SK-N-SH treated with all-trans-retinoic acid at 6 μM for 48 hours (cell line): ENCODE data around the gene DNAI7.
A peak's percentile ranks its signal among the peaks of the same experiment; 100 is the strongest.

Experiments
- ATAC-seq: fragments of 200-7000 bp; cut with Tn5 transposase; 3 replicates; pipeline ENCODE4 v1.9.1; 2020; ENCODE audit warnings: mild to moderate bottlenecking, moderate library complexity
- ARNTL ChIP-seq: fragments of 450-650 bp; formaldehyde crosslinking; IDR thresholded peaks from 2 replicates; pipeline ENCODE4 v1.5.0; 2020; ENCODE audit warnings: low read depth, mild to moderate bottlenecking, moderate library complexity, borderline replicate concordance
- CSDC2 ChIP-seq: fragments of 250-450 bp; sonication (Bioruptor Pico); IDR thresholded peaks from 2 replicates; pipeline ENCODE4 v1.5.0; 2020; ENCODE audit warnings: mild to moderate bottlenecking, moderate library complexity
- ESRRG ChIP-seq: fragments of 250-450 bp; sonication (Bioruptor Pico); IDR thresholded peaks from 2 replicates; pipeline ENCODE4 v1.6.1; 2021; ENCODE audit warnings: mild to moderate bottlenecking
- GLIS3 ChIP-seq: fragments of 250-450 bp; sonication (Bioruptor Pico); IDR thresholded peaks from 2 replicates; pipeline ENCODE4 v1.5.0; 2020; ENCODE audit warnings: mild to moderate bottlenecking, moderate library complexity
- ISL1 ChIP-seq: fragments of 250-450 bp; sonication (Bioruptor Pico); IDR thresholded peaks from 2 replicates; pipeline ENCODE4 v2.1.2; 2022; ENCODE audit warnings: mild to moderate bottlenecking, moderate library complexity
- OSR1 ChIP-seq: fragments of 250-450 bp; sonication (Bioruptor Pico); IDR thresholded peaks from 2 replicates; pipeline ENCODE4 v1.8.0; 2022; ENCODE audit warnings: moderate library complexity, mild to moderate bottlenecking, inconsistent platforms
- PPARA ChIP-seq: fragments of 250-450 bp; sonication (Bioruptor Pico); IDR thresholded peaks from 2 replicates; pipeline ENCODE4 v1.5.0; 2020; ENCODE audit warnings: mild to moderate bottlenecking, borderline replicate concordance
- RARB ChIP-seq: fragments of 250-450 bp; sonication (Bioruptor Pico); IDR thresholded peaks from 2 replicates; pipeline ENCODE4 v1.8.0; 2021; ENCODE audit warnings: mild to moderate bottlenecking, moderate library complexity
- SNAI2 ChIP-seq: fragments of 250-450 bp; sonication (Bioruptor Pico); IDR thresholded peaks from 2 replicates; pipeline ENCODE4 v1.5.0; 2020; ENCODE audit warnings: mild to moderate bottlenecking, moderate library complexity
- TCF4 ChIP-seq: fragments of 250-450 bp; sonication (Bioruptor Pico); IDR thresholded peaks from 2 replicates; pipeline ENCODE4 v1.8.0; 2021; ENCODE audit warnings: mild to moderate bottlenecking, moderate library complexity, borderline replicate concordance
- TOX ChIP-seq: fragments of 250-450 bp; sonication (Bioruptor Pico); IDR thresholded peaks from 2 replicates; pipeline ENCODE4 v1.8.0; 2021; ENCODE audit warnings: mild to moderate bottlenecking, moderate library complexity, borderline replicate concordance
- ZC3H10 ChIP-seq: fragments of 250-450 bp; sonication (Bioruptor Pico); IDR thresholded peaks from 2 replicates; pipeline ENCODE4 v1.5.1; 2021; ENCODE audit warnings: mild to moderate bottlenecking, moderate library complexity
- ZFP3 ChIP-seq: fragments of 250-450 bp; sonication (Bioruptor Pico); IDR thresholded peaks from 2 replicates; pipeline ENCODE4 v1.5.0; 2020; ENCODE audit warnings: mild to moderate bottlenecking, moderate library complexity
- ZFP30 ChIP-seq: fragments of 450-650 bp; formaldehyde crosslinking; IDR thresholded peaks from 2 replicates; pipeline ENCODE4 v1.5.0; 2022; ENCODE audit warnings: mild to moderate bottlenecking, moderate library complexity
- ZNF70 ChIP-seq: fragments of 450-650 bp; formaldehyde crosslinking; IDR thresholded peaks from 2 replicates; pipeline ENCODE4 v1.5.0; 2020; ENCODE audit warnings: mild to moderate bottlenecking, moderate library complexity
- ZNF8 ChIP-seq: fragments of 450-650 bp; formaldehyde crosslinking; IDR thresholded peaks from 2 replicates; pipeline ENCODE4 v1.5.0; 2020; ENCODE audit warnings: mild to moderate bottlenecking, moderate library complexity
- TF ChIP-seq, protein P1 (sequence below): fragments of 250-450 bp; sonication (Bioruptor Pico); IDR thresholded peaks from 2 replicates; pipeline ENCODE4 v1.5.1; 2021; ENCODE audit warnings: mild to moderate bottlenecking, moderate library complexity
- TF ChIP-seq, protein P2 (sequence below): fragments of 250-450 bp; sonication (Bioruptor Pico); IDR thresholded peaks from 2 replicates; pipeline ENCODE4 v1.5.0; 2020; ENCODE audit warnings: mild to moderate bottlenecking, moderate library complexity
- TF ChIP-seq, protein P3 (sequence below): fragments of 250-450 bp; sonication (Bioruptor Pico); IDR thresholded peaks from 2 replicates; pipeline ENCODE4 v1.8.0; 2021; ENCODE audit warnings: low read depth, mild to moderate bottlenecking, moderate library complexity, borderline replicate concordance
- TF ChIP-seq, protein P4 (sequence below): fragments of 250-450 bp; sonication (Bioruptor Pico); IDR thresholded peaks from 2 replicates; pipeline ENCODE4 v1.8.0; 2020; ENCODE audit warnings: mild to moderate bottlenecking, moderate library complexity, borderline replicate concordance

The DNAI7 gene

DNA sequence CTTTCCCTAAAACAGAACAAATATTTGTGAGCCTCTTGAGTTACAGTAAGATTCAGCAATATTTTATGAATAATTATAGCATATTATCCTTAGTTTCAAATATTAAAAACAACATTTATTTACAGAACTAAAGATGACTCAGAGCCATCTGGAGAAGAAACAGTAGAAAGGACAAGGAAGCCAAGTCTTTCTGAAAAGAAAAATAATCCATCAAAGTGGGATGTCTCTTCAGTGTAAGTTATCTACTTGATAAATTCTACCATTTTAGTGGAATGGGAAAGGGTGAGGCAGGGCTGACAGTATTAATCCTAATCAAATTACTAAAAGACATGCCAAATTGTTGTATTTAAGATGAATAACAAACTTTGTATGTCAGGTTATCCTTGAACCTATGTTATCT is 88.1 kb downstream of the DNAI7 start (continued):
- TF ChIP-seq ISL1 (CRISPR knock-in tag): 0 out of 2 replicates have a peak, but pooled peaks have one; percentile 22
- TF ChIP-seq ZFP30: no peak
- TF ChIP-seq ZC3H10 (CRISPR knock-in tag): no peak
- TF ChIP-seq, protein P1, sequence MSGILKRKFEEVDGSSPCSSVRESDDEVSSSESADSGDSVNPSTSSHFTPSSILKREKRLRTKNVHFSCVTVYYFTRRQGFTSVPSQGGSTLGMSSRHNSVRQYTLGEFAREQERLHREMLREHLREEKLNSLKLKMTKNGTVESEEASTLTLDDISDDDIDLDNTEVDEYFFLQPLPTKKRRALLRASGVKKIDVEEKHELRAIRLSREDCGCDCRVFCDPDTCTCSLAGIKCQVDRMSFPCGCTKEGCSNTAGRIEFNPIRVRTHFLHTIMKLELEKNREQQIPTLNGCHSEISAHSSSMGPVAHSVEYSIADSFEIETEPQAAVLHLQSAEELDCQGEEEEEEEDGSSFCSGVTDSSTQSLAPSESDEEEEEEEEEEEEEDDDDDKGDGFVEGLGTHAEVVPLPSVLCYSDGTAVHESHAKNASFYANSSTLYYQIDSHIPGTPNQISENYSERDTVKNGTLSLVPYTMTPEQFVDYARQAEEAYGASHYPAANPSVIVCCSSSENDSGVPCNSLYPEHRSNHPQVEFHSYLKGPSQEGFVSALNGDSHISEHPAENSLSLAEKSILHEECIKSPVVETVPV (CRISPR knock-in tag): no peak
- TF ChIP-seq TCF4 (CRISPR knock-in tag): no peak
- TF ChIP-seq ARNTL: no peak
- TF ChIP-seq ZNF70 (CRISPR knock-in tag): no peak
- TF ChIP-seq SNAI2 (CRISPR knock-in tag): no peak
- no peak for TF ChIP-seq ZFP3

DNA sequence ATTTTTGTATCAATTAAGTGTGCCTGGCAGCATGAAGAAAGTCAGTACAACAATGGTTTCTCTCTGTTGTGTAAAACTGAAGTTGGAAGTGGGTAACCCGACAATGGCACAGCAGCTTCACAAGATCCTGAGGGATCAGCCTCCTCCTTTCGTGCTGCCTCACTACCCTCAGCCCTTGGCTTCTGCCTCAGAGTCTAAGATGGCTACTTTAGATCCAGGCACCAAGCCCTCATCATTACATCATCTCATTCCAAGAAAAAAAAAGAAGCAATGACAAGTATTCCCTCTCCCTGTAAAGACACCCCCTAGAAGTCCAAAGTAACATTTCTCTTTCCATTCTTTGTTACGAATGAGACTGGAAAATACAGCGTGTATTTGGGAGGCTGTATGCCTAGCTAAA is 92.6 kb downstream of the DNAI7 start:
- no peak for ATAC-seq
- TF ChIP-seq RARB (CRISPR knock-in tag) (no peak), ESRRG (no peak), ZNF70 (CRISPR knock-in tag) (no peak), ZFP3 (no peak), ISL1 (CRISPR knock-in tag) (no peak), ZNF8 (CRISPR knock-in tag) (no peak), PPARA (no peak), TCF4 (CRISPR knock-in tag) (no peak), CSDC2 (CRISPR knock-in tag) (no peak), TOX (CRISPR knock-in tag) (no peak), OSR1 (CRISPR knock-in tag) (no peak), SNAI2 (CRISPR knock-in tag) (no peak), ZFP30 (no peak), ZC3H10 (CRISPR knock-in tag) (no peak), GLIS3 (CRISPR knock-in tag) (no peak)
- TF ChIP-seq, protein P2, sequence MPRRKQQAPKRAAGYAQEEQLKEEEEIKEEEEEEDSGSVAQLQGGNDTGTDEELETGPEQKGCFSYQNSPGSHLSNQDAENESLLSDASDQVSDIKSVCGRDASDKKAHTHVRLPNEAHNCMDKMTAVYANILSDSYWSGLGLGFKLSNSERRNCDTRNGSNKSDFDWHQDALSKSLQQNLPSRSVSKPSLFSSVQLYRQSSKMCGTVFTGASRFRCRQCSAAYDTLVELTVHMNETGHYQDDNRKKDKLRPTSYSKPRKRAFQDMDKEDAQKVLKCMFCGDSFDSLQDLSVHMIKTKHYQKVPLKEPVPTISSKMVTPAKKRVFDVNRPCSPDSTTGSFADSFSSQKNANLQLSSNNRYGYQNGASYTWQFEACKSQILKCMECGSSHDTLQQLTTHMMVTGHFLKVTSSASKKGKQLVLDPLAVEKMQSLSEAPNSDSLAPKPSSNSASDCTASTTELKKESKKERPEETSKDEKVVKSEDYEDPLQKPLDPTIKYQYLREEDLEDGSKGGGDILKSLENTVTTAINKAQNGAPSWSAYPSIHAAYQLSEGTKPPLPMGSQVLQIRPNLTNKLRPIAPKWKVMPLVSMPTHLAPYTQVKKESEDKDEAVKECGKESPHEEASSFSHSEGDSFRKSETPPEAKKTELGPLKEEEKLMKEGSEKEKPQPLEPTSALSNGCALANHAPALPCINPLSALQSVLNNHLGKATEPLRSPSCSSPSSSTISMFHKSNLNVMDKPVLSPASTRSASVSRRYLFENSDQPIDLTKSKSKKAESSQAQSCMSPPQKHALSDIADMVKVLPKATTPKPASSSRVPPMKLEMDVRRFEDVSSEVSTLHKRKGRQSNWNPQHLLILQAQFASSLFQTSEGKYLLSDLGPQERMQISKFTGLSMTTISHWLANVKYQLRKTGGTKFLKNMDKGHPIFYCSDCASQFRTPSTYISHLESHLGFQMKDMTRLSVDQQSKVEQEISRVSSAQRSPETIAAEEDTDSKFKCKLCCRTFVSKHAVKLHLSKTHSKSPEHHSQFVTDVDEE (CRISPR knock-in tag): no peak
- TF ChIP-seq, protein P3, sequence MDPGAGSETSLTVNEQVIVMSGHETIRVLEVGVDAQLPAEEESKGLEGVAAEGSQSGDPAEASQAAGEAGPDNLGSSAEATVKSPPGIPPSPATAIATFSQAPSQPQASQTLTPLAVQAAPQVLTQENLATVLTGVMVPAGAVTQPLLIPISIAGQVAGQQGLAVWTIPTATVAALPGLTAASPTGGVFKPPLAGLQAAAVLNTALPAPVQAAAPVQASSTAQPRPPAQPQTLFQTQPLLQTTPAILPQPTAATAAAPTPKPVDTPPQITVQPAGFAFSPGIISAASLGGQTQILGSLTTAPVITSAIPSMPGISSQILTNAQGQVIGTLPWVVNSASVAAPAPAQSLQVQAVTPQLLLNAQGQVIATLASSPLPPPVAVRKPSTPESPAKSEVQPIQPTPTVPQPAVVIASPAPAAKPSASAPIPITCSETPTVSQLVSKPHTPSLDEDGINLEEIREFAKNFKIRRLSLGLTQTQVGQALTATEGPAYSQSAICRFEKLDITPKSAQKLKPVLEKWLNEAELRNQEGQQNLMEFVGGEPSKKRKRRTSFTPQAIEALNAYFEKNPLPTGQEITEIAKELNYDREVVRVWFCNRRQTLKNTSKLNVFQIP (CRISPR knock-in tag): no peak
- TF ChIP-seq, protein P4, sequence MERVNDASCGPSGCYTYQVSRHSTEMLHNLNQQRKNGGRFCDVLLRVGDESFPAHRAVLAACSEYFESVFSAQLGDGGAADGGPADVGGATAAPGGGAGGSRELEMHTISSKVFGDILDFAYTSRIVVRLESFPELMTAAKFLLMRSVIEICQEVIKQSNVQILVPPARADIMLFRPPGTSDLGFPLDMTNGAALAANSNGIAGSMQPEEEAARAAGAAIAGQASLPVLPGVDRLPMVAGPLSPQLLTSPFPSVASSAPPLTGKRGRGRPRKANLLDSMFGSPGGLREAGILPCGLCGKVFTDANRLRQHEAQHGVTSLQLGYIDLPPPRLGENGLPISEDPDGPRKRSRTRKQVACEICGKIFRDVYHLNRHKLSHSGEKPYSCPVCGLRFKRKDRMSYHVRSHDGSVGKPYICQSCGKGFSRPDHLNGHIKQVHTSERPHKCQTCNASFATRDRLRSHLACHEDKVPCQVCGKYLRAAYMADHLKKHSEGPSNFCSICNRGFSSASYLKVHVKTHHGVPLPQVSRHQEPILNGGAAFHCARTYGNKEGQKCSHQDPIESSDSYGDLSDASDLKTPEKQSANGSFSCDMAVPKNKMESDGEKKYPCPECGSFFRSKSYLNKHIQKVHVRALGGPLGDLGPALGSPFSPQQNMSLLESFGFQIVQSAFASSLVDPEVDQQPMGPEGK (CRISPR knock-in tag): no peak
- TF ChIP-seq, protein P1 (CRISPR knock-in tag): no peak

DNA sequence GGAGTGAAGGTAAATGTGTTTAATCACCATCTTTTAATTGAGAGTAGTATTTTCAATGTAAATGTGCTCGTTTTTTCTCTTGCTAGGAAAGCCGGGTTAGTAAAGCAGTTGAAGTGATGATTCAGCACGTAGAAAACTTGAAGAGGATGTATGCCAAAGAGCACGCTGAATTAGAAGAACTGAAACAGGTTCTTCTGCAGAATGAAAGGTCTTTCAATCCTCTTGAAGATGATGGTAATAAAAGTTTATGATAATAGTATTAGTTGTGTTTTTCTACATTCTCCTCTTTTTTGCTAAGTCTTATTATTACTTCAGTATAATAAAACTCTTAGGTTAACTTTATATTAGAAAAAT is 93.9 kb downstream of the DNAI7 start:
- TF ChIP-seq ZNF8 (CRISPR knock-in tag): no peak
- ATAC-seq: no peak
